ENCODE results near the gene CYS1.
"Not testable (repeated sequence)": the region's sequence is repeated elsewhere in the genome, so short reads cannot be mapped to it uniquely, and the experiment has no call there.

Gene CYS1

DNA sequence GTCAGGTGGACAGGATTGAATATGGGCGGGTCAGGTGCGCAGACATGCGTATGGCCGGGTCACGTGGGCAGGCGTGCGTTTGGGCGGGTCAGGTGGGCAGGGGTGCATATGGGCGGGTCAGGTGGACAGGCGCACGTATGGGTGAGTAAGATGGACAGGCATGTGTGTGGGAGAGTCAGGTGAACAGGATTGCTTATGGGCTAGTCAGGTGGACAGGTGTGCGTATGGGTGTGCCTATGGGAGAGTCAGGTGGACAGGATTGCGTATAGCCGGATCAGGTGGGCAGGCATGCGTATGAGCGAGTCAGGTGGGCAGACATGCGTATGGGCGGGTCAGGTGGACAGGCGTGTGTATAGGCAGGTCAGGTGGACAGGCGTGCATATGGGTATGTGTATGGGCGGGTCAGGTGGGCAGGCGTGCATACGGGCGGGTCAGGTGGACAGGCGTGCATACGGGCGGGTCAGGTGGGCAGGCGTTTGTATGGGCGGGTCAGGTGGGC lies 67.2 kb downstream of the CYS1 start:
- TF ChIP-seq, protein P1, sequence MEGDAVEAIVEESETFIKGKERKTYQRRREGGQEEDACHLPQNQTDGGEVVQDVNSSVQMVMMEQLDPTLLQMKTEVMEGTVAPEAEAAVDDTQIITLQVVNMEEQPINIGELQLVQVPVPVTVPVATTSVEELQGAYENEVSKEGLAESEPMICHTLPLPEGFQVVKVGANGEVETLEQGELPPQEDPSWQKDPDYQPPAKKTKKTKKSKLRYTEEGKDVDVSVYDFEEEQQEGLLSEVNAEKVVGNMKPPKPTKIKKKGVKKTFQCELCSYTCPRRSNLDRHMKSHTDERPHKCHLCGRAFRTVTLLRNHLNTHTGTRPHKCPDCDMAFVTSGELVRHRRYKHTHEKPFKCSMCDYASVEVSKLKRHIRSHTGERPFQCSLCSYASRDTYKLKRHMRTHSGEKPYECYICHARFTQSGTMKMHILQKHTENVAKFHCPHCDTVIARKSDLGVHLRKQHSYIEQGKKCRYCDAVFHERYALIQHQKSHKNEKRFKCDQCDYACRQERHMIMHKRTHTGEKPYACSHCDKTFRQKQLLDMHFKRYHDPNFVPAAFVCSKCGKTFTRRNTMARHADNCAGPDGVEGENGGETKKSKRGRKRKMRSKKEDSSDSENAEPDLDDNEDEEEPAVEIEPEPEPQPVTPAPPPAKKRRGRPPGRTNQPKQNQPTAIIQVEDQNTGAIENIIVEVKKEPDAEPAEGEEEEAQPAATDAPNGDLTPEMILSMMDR (IDR thresholded peaks at IDR 0.05; ENCODE audit: low read depth, low read length): no peak
- H3K4me3 ChIP-seq (replicated peaks in 1 of 2; ENCODE audit: low read depth in 2 of 2, low read length in 2 of 2): no peak overlapping the region
- no peak for DNase-seq (ENCODE audit: low read depth in 2 of 2)

- DNase-seq (ENCODE audit: low read depth in 2 of 2); H3K4me3 ChIP-seq (replicated peaks in 1 of 2; ENCODE audit: low read depth in 2 of 2, low read length in 2 of 2): not testable (repeated sequence)
Observed at GRCh38 chr2:10012366-10012962, 67.7 kb downstream of the CYS1 start.

DNA sequence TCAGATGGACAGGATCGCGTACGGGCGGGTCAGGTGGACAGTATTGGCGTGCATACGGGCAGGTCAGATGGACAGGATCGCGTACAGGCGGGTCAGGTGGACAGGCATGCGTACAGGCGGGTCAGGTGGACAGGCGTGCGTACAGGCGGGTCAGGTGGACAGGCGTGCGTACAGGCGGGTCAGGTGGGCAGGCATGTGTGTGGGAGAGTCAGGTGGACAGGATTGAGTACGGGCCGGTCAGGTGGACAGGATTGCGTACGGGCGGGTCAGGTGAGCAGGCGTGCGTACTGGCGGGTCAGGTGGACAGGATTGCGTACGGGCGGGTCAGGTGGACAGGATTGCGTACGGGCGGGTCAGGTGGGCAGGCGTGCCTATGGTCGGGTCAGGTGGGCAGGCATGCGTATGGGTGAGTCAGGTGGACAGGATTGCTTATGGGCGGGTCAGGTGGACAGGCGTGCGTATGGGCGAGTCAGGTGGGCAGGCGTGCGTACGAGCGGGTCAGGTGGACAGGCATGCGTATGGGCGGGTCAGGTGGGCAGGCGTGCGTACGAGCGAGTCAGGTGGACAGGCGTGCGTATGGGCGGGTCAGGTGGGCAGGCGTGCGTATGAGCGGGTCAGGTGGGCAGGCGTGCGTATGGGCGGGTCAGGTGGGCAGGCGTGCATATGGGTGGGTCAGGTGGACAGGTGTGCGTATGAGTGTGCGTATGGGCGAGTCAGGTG lies 68.4 kb downstream of the CYS1 start:
- not testable (repeated sequence) for DNase-seq (ENCODE audit: low read depth in 2 of 2); H3K4me3 ChIP-seq (replicated peaks in 1 of 2; ENCODE audit: low read depth in 2 of 2, low read length in 2 of 2)

DNA sequence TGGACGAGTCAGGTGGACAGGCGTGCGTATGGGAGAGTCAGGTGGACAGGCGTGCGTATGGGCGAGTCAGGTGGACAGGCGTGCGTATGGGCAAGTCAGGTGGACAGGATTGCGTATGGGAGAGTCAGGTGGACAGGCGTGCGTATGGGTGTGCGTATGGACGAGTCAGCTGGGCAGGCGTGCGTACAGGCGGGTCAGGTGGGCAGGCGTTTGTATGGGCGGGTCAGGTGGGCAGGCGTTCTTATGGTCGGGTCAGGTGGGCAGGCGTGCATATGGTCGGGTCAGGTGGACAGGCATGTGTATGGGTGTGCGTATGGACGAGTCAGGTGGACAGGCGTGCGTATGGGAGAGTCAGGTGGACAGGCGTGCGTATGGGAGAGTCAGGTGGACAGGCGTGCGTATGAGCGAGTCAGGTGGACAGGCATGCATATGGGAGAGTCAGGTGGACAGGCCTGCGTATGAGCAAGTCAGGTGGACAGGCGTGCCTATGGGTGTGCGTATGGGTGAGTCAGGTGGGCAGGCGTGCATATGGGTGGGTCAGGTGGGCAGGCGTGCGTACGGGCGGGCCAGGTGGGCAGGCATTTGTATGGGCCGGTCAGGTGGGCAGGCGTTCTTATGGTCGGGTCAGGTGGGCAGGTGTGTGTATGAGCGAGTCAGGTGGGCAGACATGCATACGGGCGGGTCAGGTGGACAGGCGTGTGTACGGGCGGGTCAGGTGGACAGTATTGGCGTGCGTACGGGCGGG lies 69.2 kb downstream of the CYS1 start:
- H3K4me3 ChIP-seq (replicated peaks in 1 of 2; ENCODE audit: low read depth in 2 of 2, low read length in 2 of 2); DNase-seq (ENCODE audit: low read depth in 2 of 2): not testable (repeated sequence)

GRCh38 chr2:10009811-10010781 lies 70.1 kb downstream of the CYS1 start:
- peak; percentile 46 to 76 for DNase-seq (ENCODE audit: low read depth in 2 of 2)
- no peak overlapping the region for H3K4me3 ChIP-seq (replicated peaks in 1 of 2; ENCODE audit: low read depth in 2 of 2, low read length in 2 of 2)
- TF ChIP-seq, protein P1 (IDR thresholded peaks at IDR 0.05; ENCODE audit: low read depth, low read length): no peak

- H3K4me3 ChIP-seq (replicated peaks in 1 of 2; ENCODE audit: low read depth in 2 of 2, low read length in 2 of 2): no peak overlapping the region
- TF ChIP-seq, protein P1 (IDR thresholded peaks at IDR 0.05; ENCODE audit: low read depth, low read length): no peak
- DNase-seq (ENCODE audit: low read depth in 2 of 2): no peak
Observed at GRCh38 chr2:10009271-10009810, 70.9 kb downstream of the CYS1 start.

DNA sequence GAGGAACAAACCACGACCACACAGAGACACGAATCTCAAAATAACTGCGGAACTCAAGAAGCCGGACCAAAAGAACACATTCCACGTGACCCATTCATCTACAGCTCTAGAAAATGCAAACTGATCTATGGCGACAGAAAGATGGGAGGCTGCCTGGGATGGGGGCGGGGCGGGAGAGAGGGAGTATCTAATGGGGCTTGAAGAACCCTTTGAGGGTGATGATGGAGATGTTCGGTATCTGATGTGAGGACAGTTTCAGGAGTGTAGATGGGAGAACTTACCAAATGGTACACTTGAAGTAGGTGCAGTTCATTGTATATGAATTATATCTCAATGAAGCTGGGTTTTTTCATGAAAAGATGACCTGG lies 71.4 kb downstream of the CYS1 start:
- peak in 1 of 2 donors; percentile 21 for DNase-seq (ENCODE audit: low read depth in 2 of 2)
- TF ChIP-seq, protein P1 (IDR thresholded peaks at IDR 0.05; ENCODE audit: low read depth, low read length): no peak
- H3K4me3 ChIP-seq (replicated peaks in 1 of 2; ENCODE audit: low read depth in 2 of 2, low read length in 2 of 2): no peak overlapping the region

All from cardiac fibroblast (primary cell).